Panc1 (cell line): Measurements from ENCODE around the gene ZDHHC7.

Source experiments
- CTCF ChIP-seq: fragments of 450-650 bp; IDR thresholded peaks from 2 replicates; pipeline ENCODE4 v1.5.1; 2017; ENCODE audit warnings: mild to moderate bottlenecking
- POLR2AphosphoS5 ChIP-seq: IDR thresholded peaks from 2 replicates; pipeline ENCODE4 v1.6.1; 2012; ENCODE audit warnings: mild to moderate bottlenecking, low read depth, low read length, moderate library complexity
- REST ChIP-seq, 2 experiments: IDR thresholded peaks; 2 replicates each; pipeline ENCODE4 v1.6.1; 2011 to 2012; ENCODE audit warnings: low read depth in 2 of 2, control low read depth in 1 of 2, low read length in 1 of 2, mild to moderate bottlenecking in 1 of 2, moderate library complexity in 1 of 2; ENCODE audit not compliant: insufficient read depth in 1 of 2
- SIN3A ChIP-seq: IDR thresholded peaks from 2 replicates; pipeline ENCODE4 v1.6.1; 2012; ENCODE audit warnings: low read depth, mild to moderate bottlenecking, low read length, moderate library complexity, borderline replicate concordance; ENCODE audit not compliant: insufficient read depth
- TCF7L2 ChIP-seq: IDR thresholded peaks from 2 replicates; pipeline ENCODE4 v1.6.1; 2011; ENCODE audit warnings: mild to moderate bottlenecking, low read depth, low read length, inconsistent platforms

GRCh38 chr16:85031451-85031850 lies 20.1 kb upstream of the ZDHHC7 start:
- TF ChIP-seq REST (IDR thresholded peaks at IDR 0.05; ENCODE audit: insufficient read depth in 1 of 2, low read depth in 2 of 2, low read length in 1 of 2) (no peak), POLR2AphosphoS5 (no peak), CTCF (no peak), TCF7L2 (no peak), SIN3A (no peak)
